NCI-H345 (cell line): ENCODE results near the gene BMPR2.
"Not testable (repeated sequence)": the region's sequence is repeated elsewhere in the genome, so short reads cannot be mapped to it uniquely, and the experiment has no call there.

ENCODE experiments used
- DNase-seq: peaks from one replicate; lab custom pipeline; 2025; lab: John Stamatoyannopoulos, UW

BMPR2 gene

DNA sequence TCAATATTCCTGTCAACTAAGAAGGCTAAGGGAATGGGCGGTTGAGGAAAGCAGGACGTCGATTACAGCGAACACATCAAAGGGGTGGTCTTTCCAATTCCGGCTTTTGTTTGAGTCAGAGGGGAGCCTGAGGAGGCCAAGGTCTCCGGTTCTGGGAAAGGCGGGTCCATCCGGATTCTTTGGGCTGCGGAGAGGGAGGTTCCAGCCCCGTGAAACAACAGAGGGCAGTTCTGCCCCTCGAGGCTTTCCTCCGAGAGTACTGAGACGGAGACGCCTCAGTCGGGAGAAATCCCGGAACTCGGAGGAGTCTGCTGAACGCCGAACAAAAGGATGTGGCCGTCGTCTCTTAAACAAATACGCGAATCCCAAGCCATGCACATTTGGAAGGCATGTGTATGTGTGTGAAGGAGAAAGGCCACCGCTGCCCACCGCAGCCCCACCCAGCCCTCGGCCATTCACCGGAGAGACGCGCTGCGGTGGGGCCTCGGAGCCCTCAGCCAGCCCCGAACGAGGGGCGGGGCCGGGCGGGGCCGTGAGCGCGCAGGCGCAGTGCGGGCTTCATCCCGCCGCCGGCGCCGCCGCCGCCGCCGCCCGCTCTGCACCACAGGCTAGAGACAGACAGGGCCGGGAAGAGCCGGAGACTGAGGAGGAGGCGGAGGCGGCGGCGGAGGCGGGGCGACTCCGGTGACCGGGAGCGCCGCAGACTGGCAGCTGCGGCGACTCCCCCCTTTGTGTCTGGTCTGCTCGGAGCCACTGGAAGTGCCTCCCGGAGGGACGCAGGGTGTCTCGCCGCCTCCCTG is at the start of gene BMPR2:
Gene BMPR2, plus strand, starts transcription at position 719 of the 800 bp plus-strand sequence. CDS start 1,148 bp downstream, outside the sequence.
- peak; percentile 92 for DNase-seq

DNA sequence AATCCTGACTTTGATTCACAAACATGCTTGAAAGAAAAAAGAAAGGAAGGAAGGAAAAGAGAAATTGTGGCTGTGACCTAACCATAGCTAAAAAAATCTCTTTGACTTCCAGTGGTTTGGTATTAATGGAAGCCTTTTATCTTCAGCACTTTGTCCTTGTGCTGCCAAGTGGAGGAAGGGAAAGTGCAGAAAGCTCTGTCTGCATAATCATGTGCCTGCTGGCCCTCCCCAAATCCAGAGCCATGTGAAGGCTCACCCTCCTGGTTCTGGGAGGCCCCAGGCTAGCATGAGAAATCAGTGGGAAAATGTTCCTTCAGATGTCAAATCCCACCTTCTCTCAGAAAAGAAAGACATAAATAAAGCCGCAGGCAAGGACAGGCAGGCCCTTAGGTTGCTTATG is 48.3 kb upstream of the BMPR2 start:
- no peak for DNase-seq

DNA sequence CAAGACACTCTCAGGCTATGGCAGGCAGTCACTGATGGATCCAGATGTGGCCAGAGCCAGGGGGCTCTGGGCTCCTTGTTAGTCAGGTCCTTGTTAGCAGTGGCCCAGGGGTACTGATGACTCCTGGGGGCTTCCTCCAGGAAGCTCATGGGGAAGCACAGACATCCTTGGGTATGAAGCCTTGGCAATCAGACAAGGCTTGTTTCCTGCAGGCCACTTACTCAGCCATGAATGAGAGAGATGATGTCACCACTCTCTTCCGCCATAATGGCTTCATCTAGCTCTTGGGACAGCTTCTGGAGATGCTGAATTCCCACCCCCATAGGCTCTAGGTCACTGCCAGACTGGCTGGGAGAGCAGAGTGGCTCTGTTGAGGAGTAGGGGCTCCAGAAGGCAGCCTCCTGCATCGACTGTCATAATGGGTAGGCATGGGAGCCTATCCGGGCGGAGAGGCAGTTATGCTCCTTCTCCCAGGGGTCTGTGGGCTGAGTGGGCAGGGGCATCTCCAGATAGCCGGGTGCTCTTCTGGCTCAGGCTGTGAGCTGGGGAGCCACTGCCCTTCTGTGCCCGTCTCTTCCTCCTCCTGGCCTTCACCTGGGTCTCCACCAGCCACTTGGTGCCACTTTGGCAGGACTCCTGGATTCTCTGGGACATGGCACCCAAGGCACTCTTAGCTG is 40.2 kb upstream of the BMPR2 start:
- no peak for DNase-seq

DNA sequence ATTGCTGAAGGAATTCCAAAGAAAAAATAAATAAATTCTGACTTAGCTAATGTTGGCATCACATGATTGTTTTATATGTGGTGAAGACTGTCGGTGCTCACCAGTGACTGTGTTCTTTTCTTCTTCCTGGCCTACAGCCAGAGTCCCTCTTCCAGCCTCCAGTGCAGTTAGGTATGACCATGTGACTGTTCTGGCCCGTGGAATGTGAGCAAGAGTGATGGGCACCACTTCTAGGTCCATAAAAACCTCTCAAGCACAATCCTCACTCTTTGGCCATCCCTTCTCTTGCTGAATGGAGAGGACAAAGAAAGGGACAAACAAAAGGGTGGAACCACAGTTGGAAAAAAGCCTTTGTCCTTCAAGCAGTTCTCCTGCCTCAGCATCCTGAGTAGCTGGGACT is 39.0 kb upstream of the BMPR2 start:
- DNase-seq = peak; percentile 27

DNA sequence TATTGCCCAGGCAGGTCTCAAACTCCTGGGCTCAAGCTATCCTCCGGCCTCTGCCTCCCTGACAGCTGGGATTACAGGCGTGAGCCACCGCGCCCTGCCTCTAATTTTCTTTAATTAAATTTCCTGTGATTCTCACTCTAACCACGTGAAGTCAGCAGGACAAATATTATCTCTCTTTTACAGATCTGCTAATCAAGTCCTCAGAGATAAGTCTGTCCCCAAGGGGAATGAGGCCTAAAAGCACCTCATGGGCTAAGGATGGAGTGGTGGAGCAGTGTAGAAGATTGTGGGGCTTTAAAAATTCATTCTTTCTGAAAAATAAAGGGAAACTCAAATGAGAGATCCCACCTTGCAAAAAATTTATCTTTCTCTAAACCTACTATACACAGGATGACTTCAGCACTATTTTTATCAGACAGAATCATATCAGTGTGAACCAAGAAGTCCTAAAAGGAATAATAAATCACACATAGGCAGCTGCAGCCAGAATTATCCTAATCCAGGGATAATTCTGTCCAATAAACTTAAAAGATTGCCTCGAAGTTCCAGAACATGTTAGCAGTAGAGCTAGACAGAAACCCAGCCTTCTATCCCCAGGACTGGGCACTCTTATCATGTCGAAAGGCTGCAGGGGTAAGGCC is 38.3 kb upstream of the BMPR2 start:
- no peak for DNase-seq

DNA sequence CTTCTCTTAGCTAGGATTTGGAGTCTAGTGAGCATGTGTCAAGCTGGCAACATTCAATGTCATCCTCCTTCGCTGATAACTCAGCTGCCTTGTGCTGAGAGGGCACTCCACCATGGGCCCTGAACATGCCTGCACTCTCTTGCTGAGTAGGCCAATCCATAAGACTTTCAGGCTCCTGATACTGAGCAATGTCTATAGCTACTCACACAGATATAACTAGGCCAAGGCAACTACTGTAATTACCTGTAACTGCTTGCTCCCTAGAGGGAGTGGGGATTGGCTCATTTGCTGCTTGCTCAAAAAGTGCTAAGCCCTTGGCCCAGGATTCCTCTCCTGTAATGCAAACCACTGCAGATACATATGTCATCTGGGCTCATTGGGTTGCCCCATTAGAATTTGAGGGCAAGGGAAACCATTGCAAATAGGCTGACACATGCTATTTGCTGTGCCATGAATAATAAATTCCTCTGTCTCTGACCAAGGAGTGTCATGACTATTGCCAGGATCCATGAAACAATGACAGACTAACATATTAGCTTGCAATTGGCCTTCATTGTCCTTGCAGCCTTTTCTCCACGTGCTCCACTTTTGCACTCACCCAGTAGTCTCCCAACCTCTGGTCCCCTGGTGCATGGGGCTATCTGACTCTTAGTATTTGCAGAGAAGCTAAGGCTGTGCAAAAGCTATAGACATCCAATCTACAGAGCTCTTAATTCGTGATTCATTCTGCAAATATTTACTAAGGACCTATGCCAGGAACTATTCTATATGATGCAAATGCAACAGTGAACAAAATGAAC is 36.9 kb upstream of the BMPR2 start:
- DNase-seq = peak; percentile 86

DNA sequence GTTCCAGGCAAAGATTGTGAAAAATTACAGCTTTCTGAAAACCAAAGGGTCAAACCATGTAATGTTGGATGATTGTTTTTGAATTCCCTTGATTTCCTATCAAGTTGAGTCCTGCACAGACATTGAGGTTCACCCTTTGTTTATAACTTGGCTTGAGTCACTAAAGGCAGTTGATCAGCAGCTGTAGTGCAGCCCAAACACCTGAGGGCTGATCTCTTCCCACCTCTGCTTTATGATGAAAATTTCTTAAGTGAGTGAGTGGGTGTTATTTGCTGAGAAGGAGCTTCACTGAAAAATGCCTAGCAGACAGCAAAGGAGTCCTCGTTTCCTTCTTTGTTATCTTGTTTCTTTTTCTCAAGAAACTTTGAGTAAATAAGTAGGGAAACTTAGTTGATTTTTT is 31.9 kb upstream of the BMPR2 start:
- DNase-seq = no peak

DNA sequence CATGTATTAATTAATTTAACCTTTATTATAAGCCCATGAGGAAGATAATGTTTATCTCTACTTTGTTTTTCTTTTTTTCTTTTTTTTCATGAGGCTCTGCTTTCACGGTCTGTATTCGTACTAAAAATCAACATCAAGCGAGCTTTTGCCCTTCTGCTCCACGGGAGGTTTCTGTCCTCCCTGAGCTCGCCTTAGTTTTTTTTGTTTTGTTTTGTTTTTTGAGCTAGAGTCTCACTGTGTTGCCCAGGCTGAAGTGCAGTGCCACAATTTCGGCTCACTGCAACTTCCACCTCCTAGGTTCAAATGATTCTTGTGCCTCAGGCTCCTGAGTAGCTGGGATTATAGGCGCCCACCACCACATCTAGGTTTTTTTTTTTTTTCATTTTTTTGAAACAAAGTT is 29.9 kb upstream of the BMPR2 start:
- no peak for DNase-seq

DNA sequence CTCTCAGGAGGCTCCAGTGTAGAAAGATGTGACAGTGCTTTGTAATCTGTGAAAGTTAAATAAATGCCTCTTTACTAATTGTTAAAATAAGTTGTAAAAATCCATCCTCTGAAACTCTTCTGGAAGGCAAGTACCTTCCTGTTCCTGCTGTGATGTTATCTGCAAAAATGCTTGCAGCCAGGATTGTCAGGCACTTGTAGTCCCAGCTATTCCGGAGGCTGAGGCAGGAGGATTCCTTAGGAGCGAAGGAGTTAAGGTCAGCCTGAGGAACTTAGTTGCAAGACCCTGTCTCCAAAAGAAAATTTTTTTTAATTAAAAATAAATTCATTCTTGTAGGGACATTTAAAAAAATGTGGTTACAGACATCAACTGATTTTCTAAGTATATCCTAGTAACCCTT is 22.7 kb upstream of the BMPR2 start:
- no peak for DNase-seq

DNA sequence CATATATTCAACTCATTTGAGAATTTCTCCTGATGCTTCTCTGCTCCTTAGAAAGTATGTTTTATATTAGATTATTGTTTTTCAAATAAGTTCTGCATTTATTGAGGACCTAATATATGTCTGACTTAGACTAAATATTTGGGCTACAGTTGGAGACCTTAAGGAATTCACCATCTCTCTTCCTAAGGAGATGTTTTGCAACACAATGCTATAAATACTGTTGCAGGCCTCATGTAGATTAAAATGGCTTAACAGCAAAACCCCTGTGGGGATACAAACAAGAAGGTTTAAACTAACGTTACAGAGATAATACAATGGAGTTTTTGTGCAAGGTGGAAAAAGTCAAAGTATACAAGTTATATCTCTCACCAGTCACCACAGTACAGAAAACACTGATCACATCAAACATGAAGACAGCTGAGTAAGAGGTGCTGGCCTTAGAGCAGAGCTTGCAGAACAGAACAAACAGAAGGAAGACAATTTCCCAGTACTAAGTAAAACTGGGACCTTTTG is 20.1 kb upstream of the BMPR2 start:
- DNase-seq = no peak

DNA sequence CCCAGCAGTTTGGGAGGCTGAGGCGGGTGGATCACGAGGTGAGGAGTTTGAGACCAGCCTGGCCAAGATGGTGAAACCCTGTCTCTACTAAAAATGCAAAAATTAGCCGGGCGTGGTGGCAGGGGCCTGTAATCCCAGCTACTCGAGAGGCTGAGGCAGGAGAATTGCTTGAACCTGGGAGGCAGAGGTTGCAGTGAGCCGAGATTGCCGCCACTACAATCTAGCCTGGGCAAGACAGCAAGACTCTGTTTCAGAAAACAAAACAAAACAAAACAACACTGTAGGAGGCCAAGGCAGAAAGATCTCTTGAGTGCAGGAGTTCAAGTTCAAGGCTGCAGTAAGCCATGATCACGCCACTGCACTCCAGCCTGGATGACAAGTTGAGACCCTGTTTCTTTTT is 17.2 kb upstream of the BMPR2 start:
- DNase-seq = not testable (repeated sequence)

DNA sequence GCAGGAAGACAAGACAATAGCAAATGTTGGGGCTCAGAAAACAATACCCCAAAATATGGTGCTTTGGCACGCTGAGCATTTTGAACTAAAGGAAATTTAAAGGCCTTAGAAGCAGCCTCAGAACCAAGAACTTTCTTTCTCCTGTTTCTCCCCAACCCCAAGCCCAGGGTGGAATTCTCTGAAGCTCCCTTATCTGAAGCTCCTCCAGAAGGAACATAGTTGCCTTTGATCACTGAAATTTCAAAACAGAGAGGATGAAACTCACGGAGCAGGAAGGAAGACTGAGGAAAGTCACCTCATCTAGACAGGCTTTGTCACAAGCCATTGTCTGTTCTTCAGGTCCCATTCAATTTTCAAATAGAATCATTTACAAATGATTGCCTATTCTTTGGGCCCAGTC is 15.5 kb upstream of the BMPR2 start:
- no peak for DNase-seq

DNA sequence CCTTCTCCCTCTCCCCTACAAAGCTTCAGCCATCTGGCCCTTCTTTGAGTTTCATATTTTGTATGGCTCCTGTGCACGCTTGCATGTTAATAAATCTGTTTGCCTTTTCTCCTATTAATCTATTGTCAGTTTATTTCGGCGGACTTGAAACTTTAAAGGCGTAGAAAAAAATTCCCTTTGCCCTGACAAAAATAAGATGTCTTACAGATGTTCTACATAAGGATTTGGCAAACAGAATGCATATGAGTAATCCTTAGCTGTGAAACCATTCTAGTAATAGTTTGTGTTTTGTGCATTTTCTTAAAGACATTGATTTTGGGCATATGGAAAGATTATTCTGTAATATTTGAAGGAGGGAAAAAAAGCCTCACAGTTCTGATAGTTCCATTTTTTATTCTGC is 15.0 kb upstream of the BMPR2 start:
- DNase-seq = no peak

DNA sequence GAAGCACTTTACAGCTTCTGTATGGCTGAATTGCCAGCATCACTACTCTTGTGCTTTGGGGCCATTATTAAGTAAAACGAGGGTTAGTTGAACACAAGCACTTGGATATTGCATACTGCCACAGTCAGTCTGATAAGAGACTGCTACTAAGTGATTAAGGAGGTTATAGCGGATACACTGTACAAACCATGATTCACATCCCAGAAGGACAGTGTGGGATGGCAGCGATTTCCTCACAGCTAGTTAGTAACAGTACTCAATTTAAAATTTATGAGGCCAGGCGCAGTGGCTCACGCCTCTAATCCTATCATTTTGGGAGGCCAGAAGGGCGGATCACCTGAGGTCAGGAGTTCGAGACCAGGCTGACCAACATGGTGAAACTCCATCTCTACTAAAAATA is 2.6 kb upstream of the BMPR2 start:
- DNase-seq = no peak

DNA sequence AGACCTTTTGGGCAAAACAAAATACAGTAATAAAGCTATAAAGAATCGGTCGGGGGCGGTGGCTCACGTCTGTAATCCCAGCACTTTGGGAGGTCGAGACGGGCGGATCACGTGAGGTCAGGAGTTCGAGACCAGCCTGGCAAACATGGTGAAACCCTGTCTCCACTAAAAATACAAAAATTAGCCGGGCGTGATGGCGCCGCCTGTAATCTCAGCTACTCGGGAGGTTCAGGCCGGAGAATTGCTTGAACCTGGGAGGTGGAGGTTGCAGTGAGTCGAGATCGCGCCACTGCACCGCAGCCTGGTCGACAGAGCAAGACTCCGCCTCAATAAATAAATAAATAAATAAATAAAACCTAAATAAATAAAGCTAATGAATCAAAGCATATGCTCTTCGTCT is 1.7 kb upstream of the BMPR2 start:
- not testable (repeated sequence) for DNase-seq

DNA sequence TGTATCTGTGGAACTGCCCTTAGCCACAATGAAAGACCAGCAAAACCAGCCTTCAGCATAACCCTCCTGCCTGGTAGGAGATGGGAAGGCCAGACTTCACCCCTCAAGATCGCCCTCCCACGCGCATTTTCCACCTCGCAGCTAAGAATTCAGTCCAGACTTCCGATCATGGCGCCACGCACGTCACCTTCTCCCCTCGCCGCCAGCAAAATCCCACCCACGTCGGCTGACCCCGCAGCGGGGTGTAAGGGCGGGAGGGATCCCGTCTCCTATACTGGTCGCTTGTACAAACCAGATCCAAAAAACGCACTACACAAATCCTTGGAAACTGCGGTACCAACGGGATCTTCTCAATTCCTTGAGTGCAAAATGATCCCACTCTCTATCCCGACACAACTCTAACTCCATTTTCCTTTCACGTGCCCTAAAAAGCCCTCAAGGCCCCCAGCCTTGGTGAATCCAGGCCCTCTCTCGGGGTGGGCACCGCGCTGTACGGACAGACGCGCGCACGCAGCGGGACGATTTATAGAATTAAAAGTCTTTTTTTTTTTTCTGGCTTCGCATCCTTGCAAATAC is 1.0 kb upstream of the BMPR2 start:
- DNase-seq = peak; percentile 44

DNA sequence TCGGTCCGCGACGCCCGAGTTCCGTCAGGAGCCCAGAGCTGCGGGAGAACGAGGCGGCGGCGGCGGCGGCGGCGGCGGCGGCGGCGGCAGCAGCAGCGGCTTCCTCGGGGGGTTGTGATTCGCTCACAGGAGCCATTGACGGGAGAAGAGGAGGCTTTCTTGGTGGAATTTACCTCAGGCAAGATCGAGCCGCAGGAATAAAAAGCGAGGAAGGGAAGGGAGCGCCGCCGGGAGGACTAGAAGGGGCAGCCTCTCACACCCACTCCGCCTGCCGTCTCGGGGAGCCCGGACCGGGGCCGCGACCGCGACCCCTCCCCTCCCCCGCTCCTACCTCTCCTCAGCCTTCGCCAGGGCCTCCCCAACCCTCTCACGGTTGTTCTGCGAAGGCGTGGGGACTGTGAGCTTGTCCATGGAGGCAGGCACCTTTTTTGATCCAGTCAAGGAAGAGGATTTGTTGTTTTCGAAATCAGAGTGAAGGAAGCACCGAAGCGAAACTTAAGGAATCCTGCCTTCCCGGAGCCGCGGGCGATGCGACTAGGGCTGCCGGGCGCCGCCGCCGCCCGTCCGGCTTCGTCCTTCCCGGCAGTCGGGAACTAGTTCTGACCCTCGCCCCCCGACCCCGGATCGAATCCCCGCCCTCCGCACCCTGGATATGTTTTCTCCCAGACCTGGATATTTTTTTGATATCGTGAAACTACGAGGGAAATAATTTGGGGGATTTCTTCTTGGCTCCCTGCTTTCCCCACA is 506 bp downstream of the BMPR2 start:
- peak; percentile 57 for DNase-seq

DNA sequence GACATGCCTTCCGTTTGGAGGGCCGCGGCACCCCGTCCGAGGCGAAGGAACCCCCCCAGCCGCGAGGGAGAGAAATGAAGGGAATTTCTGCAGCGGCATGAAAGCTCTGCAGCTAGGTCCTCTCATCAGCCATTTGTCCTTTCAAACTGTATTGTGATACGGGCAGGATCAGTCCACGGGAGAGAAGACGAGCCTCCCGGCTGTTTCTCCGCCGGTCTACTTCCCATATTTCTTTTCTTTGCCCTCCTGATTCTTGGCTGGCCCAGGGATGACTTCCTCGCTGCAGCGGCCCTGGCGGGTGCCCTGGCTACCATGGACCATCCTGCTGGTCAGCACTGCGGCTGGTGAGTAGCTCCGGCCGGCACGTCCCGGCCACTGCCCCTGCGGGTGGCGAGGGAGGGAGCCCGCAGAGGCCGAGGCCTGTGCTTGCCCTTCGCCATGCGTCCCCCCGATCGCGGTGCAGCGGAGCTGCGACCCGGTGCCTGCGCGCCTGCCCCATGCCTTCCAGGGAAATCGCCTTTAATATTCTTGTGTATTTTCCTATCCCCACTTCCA is 1.2 kb downstream of the BMPR2 start:
- peak; percentile 22 for DNase-seq

DNA sequence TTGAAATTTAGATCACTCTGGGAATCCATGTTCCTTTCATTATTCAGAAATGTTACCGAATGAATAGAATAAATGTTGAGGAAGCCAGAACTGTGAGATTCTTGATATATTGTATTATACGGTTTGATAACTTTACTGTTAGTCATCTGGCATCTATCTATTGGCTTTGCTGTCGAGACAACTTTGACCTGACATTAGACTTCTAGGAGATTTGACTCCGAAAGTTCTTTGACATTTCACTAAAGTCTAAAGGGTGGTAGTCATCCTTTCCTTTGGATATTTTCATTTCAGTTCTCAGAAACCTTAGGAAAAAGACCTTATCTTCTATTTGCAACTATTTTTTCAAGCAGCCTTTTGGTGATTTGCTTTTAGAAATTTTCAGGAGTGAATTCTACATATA is 1.9 kb downstream of the BMPR2 start:
- no peak for DNase-seq

DNA sequence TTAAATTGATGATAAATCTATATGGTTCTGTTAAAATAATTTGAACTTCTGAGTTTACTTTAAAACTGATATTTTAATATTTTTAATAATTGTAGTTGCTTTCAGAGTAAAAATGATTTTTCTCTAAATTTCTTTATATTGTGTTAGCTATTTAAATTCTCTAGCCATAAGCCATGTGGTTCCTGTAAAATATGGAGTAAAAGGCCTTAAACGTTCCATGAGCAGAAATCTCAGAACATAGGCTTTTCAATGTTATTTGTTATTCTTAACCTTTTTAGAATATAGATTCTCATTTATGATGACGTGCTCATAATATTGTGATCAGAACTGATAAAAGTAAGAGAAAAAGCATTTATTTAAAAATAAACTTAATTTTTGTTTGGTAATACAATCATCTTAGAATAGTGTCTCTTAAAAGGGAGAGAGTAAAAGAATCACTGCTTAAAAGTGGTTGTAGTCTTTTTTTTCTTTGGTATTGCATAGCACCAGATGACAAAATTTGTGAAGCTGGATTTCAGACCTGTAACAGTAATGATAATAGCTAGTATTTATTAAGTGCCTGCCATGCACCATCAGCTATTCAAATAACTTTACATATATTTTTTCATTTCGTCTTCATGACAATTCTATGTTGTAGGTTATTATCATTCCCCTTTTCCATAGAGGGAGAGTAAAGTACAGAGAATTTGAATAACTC is 2.7 kb downstream of the BMPR2 start:
- DNase-seq = no peak
